Measurements from ENCODE around the gene RSPO1.

RSPO1 gene

DNA sequence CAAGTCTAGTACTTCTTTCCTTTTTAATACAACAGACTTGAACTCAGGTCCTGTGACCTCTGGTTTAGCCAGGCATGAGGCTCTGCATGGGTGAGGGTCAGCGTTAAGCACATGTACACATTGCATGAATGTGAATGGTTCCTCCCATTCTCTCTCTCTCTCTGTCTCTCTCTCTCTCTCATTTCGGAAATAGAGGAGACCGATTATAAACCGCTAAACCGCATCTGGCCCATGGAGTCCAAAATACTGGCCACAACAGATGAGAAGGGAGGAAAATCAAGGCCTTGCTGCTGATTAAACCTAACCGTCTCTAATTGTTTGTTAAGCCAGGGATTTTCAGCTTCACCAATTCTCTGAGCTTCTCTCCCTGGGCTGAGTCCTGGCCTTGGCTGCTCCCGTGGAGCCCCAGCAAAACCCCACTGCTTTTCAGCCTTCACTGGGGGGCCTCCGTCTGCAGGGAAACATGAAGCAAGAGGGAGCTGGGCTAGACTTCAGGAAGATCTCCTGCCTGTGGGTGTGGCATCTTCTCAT is 6.6 kb downstream of the RSPO1 start:
- H3K4ac ChIP-seq (ENCODE audit: low read depth, low read length): no peak overlapping the region
- H3K56ac ChIP-seq (ENCODE audit: low read length): no peak overlapping the region
- H4K5ac ChIP-seq (ENCODE audit: low read length): no peak overlapping the region
- no peaks in the 10 kb centered on the region for H3K79me2 ChIP-seq (ENCODE audit: control insufficient read depth, insufficient read depth, low read length)
- no peak overlapping the region for H4K8ac ChIP-seq (ENCODE audit: low read depth, low read length)
- no peak overlapping the region for H2BK5ac ChIP-seq (ENCODE audit: low read length)
- no CpG with 5 or more reads among the region's 8 CpGs for WGBS (ENCODE audit: extremely low coverage, insufficient coverage, low lambda C conversion rate)
- no peaks in the 10 kb centered on the region for H3K36me3 ChIP-seq (ENCODE audit: control insufficient read depth, insufficient read depth, low read length)
- H3K79me1 ChIP-seq (ENCODE audit: low read length): no peaks in the 10 kb centered on the region
- no peak overlapping the region for H3K4me2 ChIP-seq (ENCODE audit: low read length)
- H3K27me3 ChIP-seq (ENCODE audit: insufficient read depth, low read length, poor library complexity): peaks cover 28% of the 10 kb centered on the region
- no peak overlapping the region for H2BK120ac ChIP-seq (ENCODE audit: low read depth, low read length)
- H3K27ac ChIP-seq (ENCODE audit: low read depth, low read length): no peak overlapping the region
- H2AK5ac ChIP-seq (ENCODE audit: low read length): no peak overlapping the region
- H3K9ac ChIP-seq (ENCODE audit: low read length): no peak overlapping the region
- H2BK15ac ChIP-seq (replicated peaks; ENCODE audit: low read depth): no peak overlapping the region
- H3K23ac ChIP-seq (ENCODE audit: low read length): no peak overlapping the region
- no peaks in the 10 kb centered on the region for H3K4me1 ChIP-seq (ENCODE audit: control insufficient read depth, low read depth, low read length)
- no peak overlapping the region for H3K4me3 ChIP-seq (ENCODE audit: low read length)
- DNase-seq: no peak
- no peak overlapping the region for H3K18ac ChIP-seq (ENCODE audit: low read length)

- Histone ChIP-seq H4K5ac (ENCODE audit: low read length) (no peak overlapping the region), H3K9ac (ENCODE audit: low read length) (no peak overlapping the region), H3K27ac (ENCODE audit: low read depth, low read length) (no peak overlapping the region), H2AK5ac (ENCODE audit: low read length) (no peak overlapping the region), H3K27me3 (ENCODE audit: insufficient read depth, low read length, poor library complexity) (no peaks in the 10 kb centered on the region), H3K18ac (ENCODE audit: low read length) (no peak overlapping the region), H3K4me2 (ENCODE audit: low read length) (no peak overlapping the region), H2BK15ac (replicated peaks; ENCODE audit: low read depth) (no peak overlapping the region), H3K4me3 (ENCODE audit: low read length) (no peak overlapping the region), H3K4me1 (ENCODE audit: control insufficient read depth, low read depth, low read length) (no peaks in the 10 kb centered on the region), H3K23ac (ENCODE audit: low read length) (no peak overlapping the region), H3K79me1 (ENCODE audit: low read length) (no peaks in the 10 kb centered on the region), H3K79me2 (ENCODE audit: control insufficient read depth, insufficient read depth, low read length) (no peaks in the 10 kb centered on the region), H2BK120ac (ENCODE audit: low read depth, low read length) (no peak overlapping the region), H4K8ac (ENCODE audit: low read depth, low read length) (no peak overlapping the region), H3K4ac (ENCODE audit: low read depth, low read length) (no peak overlapping the region), H3K56ac (ENCODE audit: low read length) (no peak overlapping the region), H3K36me3 (ENCODE audit: control insufficient read depth, insufficient read depth, low read length) (no peaks in the 10 kb centered on the region), H2BK5ac (ENCODE audit: low read length) (no peak overlapping the region)
- peak; percentile 59 for DNase-seq
- no CpG with 5 or more reads among the region's 6 CpGs for WGBS (ENCODE audit: extremely low coverage, insufficient coverage, low lambda C conversion rate)
Observed at GRCh38 chr1:37622131-37622530, 12.6 kb downstream of the RSPO1 start.

GRCh38 chr1:37621326-37621870 is 13.3 kb downstream of the RSPO1 start:
- no peak for DNase-seq
- Histone ChIP-seq H4K8ac (ENCODE audit: low read depth, low read length) (no peak overlapping the region), H2AK5ac (ENCODE audit: low read length) (no peak overlapping the region), H3K27ac (ENCODE audit: low read depth, low read length) (no peak overlapping the region), H3K27me3 (ENCODE audit: insufficient read depth, low read length, poor library complexity) (no peaks in the 10 kb centered on the region), H3K56ac (ENCODE audit: low read length) (no peak overlapping the region), H3K4me2 (ENCODE audit: low read length) (no peak overlapping the region), H4K5ac (ENCODE audit: low read length) (no peak overlapping the region), H2BK5ac (ENCODE audit: low read length) (no peak overlapping the region), H2BK120ac (ENCODE audit: low read depth, low read length) (no peak overlapping the region), H3K23ac (ENCODE audit: low read length) (no peak overlapping the region), H3K4me3 (ENCODE audit: low read length) (no peak overlapping the region), H3K9ac (ENCODE audit: low read length) (no peak overlapping the region), H3K79me2 (ENCODE audit: control insufficient read depth, insufficient read depth, low read length) (no peaks in the 10 kb centered on the region), H3K4me1 (ENCODE audit: control insufficient read depth, low read depth, low read length) (no peaks in the 10 kb centered on the region), H3K4ac (ENCODE audit: low read depth, low read length) (no peak overlapping the region), H3K79me1 (ENCODE audit: low read length) (no peaks in the 10 kb centered on the region), H3K18ac (ENCODE audit: low read length) (no peak overlapping the region), H3K36me3 (ENCODE audit: control insufficient read depth, insufficient read depth, low read length) (no peaks in the 10 kb centered on the region), H2BK15ac (replicated peaks; ENCODE audit: low read depth) (no peak overlapping the region)
- WGBS (ENCODE audit: extremely low coverage, insufficient coverage, low lambda C conversion rate): no CpG with 5 or more reads among the region's 10 CpGs

DNA sequence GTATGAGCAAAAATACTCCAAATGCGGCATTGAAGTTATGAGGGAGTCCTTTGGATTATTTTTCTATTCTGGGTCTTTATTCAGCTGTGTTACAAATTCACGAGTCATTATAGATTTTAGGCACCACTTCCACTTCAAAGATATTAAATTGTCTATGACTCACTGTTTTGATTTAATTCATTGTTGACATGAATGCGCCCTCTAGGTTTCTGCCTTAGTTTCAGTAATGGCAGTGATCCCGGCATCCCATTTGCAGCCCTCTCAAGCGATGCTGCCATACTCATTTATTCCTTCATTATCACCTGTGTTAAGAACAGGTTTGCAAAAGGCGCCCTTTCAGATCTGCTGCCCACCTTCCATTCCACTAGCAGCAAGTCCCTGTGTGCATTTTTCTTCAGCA is 14.0 kb downstream of the RSPO1 start:
- H2AK5ac ChIP-seq (ENCODE audit: low read length): no peak overlapping the region

GRCh38 chr1:37616330-37616729 is 18.4 kb downstream of the RSPO1 start:
- Histone ChIP-seq H3K4ac (ENCODE audit: low read depth, low read length) (no peak overlapping the region), H3K4me2 (ENCODE audit: low read length) (no peak overlapping the region), H3K36me3 (ENCODE audit: control insufficient read depth, insufficient read depth, low read length) (no peaks in the 10 kb centered on the region), H3K18ac (ENCODE audit: low read length) (no peak overlapping the region), H3K56ac (ENCODE audit: low read length) (no peak overlapping the region), H2BK15ac (replicated peaks; ENCODE audit: low read depth) (no peak overlapping the region), H3K79me1 (ENCODE audit: low read length) (no peaks in the 10 kb centered on the region), H3K79me2 (ENCODE audit: control insufficient read depth, insufficient read depth, low read length) (no peaks in the 10 kb centered on the region), H3K9ac (ENCODE audit: low read length) (no peak overlapping the region), H2BK120ac (ENCODE audit: low read depth, low read length) (no peak overlapping the region), H4K8ac (ENCODE audit: low read depth, low read length) (no peak overlapping the region), H2BK5ac (ENCODE audit: low read length) (no peak overlapping the region), H3K4me1 (ENCODE audit: control insufficient read depth, low read depth, low read length) (no peaks in the 10 kb centered on the region), H3K4me3 (ENCODE audit: low read length) (no peak overlapping the region), H3K27ac (ENCODE audit: low read depth, low read length) (no peak overlapping the region), H3K27me3 (ENCODE audit: insufficient read depth, low read length, poor library complexity) (no peaks in the 10 kb centered on the region), H4K5ac (ENCODE audit: low read length) (no peak overlapping the region), H3K23ac (ENCODE audit: low read length) (no peak overlapping the region), H2AK5ac (ENCODE audit: low read length) (no peak overlapping the region)
- DNase-seq: no peak
- no CpG with 5 or more reads among the region's 14 CpGs for WGBS (ENCODE audit: extremely low coverage, insufficient coverage, low lambda C conversion rate)

More for the DNA sequence above, 14.0 kb downstream of the RSPO1 start:
- no peak overlapping the region for H3K4me2 ChIP-seq (ENCODE audit: low read length)
- H3K79me1 ChIP-seq (ENCODE audit: low read length): no peaks in the 10 kb centered on the region
- H3K36me3 ChIP-seq (ENCODE audit: control insufficient read depth, insufficient read depth, low read length): no peaks in the 10 kb centered on the region
- H3K27ac ChIP-seq (ENCODE audit: low read depth, low read length): no peak overlapping the region
- no peak overlapping the region for H3K4me3 ChIP-seq (ENCODE audit: low read length)
- no peak overlapping the region for H3K56ac ChIP-seq (ENCODE audit: low read length)
- no peak overlapping the region for H3K18ac ChIP-seq (ENCODE audit: low read length)
- DNase-seq: no peak
- no peak overlapping the region for H3K23ac ChIP-seq (ENCODE audit: low read length)
- H3K4ac ChIP-seq (ENCODE audit: low read depth, low read length): no peak overlapping the region
- no peak overlapping the region for H2BK120ac ChIP-seq (ENCODE audit: low read depth, low read length)
- no peak overlapping the region for H3K9ac ChIP-seq (ENCODE audit: low read length)
- no peak overlapping the region for H2BK15ac ChIP-seq (replicated peaks; ENCODE audit: low read depth)
- H4K5ac ChIP-seq (ENCODE audit: low read length): no peak overlapping the region
- no peak overlapping the region for H2BK5ac ChIP-seq (ENCODE audit: low read length)
- no peaks in the 10 kb centered on the region for H3K4me1 ChIP-seq (ENCODE audit: control insufficient read depth, low read depth, low read length)
- H3K79me2 ChIP-seq (ENCODE audit: control insufficient read depth, insufficient read depth, low read length): no peaks in the 10 kb centered on the region
- no CpG with 5 or more reads among the region's 6 CpGs for WGBS (ENCODE audit: extremely low coverage, insufficient coverage, low lambda C conversion rate)
- H3K27me3 ChIP-seq (ENCODE audit: insufficient read depth, low read length, poor library complexity): no peaks in the 10 kb centered on the region
- no peak overlapping the region for H4K8ac ChIP-seq (ENCODE audit: low read depth, low read length)

DNA sequence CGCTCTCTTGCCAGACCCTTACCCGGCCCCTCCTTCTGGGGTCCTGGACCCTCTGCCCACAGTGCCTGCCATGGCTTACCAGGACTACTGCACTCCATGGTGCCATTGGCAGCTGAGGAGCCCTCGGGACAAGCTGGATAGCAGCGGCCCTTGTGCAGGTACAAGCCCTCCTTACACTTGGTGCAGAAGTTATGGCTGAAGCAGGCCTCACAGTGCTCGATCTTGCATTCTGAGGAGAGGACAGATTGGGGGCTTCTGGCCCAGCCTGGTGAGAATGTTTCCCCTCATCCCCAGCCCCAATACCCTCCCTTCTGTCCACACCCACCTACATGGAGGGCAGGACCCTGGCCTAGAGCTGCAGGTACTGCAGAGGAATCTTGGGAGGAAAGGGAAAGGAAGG is 20.6 kb downstream of the RSPO1 start:
- Histone ChIP-seq H4K8ac (ENCODE audit: low read depth, low read length) (no peak overlapping the region), H3K27me3 (ENCODE audit: insufficient read depth, low read length, poor library complexity) (peaks cover 2% of the 10 kb centered on the region), H3K56ac (ENCODE audit: low read length) (no peak overlapping the region), H3K23ac (ENCODE audit: low read length) (no peak overlapping the region), H2BK15ac (replicated peaks; ENCODE audit: low read depth) (no peak overlapping the region), H3K79me1 (ENCODE audit: low read length) (no peaks in the 10 kb centered on the region), H3K4me3 (ENCODE audit: low read length) (no peak overlapping the region), H3K4me1 (ENCODE audit: control insufficient read depth, low read depth, low read length) (no peaks in the 10 kb centered on the region), H3K4me2 (ENCODE audit: low read length) (no peak overlapping the region), H4K5ac (ENCODE audit: low read length) (no peak overlapping the region), H3K36me3 (ENCODE audit: control insufficient read depth, insufficient read depth, low read length) (no peaks in the 10 kb centered on the region), H3K4ac (ENCODE audit: low read depth, low read length) (no peak overlapping the region), H3K18ac (ENCODE audit: low read length) (no peak overlapping the region), H3K9ac (ENCODE audit: low read length) (no peak overlapping the region), H2BK5ac (ENCODE audit: low read length) (no peak overlapping the region), H3K27ac (ENCODE audit: low read depth, low read length) (no peak overlapping the region), H3K79me2 (ENCODE audit: control insufficient read depth, insufficient read depth, low read length) (no peaks in the 10 kb centered on the region), H2BK120ac (ENCODE audit: low read depth, low read length) (no peak overlapping the region), H2AK5ac (ENCODE audit: low read length) (no peak overlapping the region)
- no CpG with 5 or more reads among the region's 5 CpGs for WGBS (ENCODE audit: extremely low coverage, insufficient coverage, low lambda C conversion rate)
- no peak for DNase-seq

Measured in mesendoderm (in vitro differentiated cells).